M059J (cell line): ENCODE results near the gene U2AF1. TPM values are rescaled to one million over a fixed set of nuclear protein-coding genes. Genes with fewer than 3 reads are reported as not detected.
"Not testable (repeated sequence)": the region's sequence is repeated elsewhere in the genome, so short reads cannot be mapped to it uniquely, and the experiment has no call there.

ENCODE experiments used
- DNase-seq: peaks from one replicate; pipeline ENCODE4 v3.0.0-alpha.2; 2012; ENCODE audit warnings: low read depth
- total RNA-seq: library from RNA; depleted of rRNA; stranded (reverse); fragments of >200 nt; shearing (Covaris generic); gene quantifications from 2 replicates; pipeline ENCODE4 v1.2.3, GENCODE V29; 2014

The U2AF1 gene
- total RNA-seq, 1 experiment from 2014 or later = 33.9 TPM

DNA sequence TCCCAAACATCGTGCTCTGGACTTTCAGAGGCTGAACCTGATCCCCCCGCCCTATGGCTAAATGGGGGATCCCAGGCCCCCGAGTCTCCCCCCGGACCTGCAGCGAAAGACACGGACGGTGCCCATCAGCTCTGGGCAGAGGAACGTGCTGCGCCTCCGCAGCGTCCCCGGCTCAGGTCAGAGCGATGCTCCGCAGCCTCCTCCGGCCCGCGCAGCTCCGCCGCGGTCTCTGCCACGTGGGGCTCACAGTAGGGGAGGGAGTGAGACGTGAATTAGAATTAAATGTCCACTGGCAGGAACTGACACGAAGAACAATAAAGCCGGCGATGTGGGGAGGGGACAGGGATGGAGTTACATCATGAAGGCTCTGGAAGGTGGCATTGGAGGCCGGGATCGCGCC lies 30.7 kb downstream of the U2AF1 start:
- not testable (repeated sequence) for DNase-seq

DNA sequence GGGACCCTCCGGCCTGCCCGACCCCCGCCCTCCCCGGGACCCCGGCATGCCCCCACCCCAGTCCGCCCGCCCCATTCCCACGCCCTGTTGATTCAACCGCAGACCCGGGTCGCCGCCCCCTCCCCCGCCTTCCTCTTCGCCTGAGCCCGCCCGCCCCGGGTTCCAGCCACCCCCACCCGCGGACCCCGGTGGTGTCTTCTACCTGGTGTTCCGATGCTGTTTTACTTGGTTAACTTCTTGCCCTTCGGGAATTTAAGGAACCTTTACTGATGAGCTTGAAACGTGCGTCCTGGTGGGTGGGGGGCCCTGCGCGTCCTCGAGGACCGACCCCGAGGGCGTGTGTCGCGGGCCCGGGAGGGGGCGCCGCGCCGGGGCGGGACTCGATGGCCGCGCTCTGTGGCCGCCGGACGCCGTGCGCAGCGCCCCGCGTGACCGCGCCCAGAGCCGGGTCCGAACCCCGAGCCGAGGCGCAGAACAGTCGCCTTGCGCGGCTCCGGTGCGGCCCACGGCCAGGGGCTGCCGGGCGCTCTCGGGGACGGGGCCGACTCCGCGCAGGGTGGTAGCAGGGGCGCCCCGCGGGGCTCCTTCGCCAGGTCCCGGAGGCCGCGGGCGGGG lies 31.2 kb downstream of the U2AF1 start:
- DNase-seq = not testable (repeated sequence)

GRCh38 chr21:43075170-43076022 lies 32.0 kb downstream of the U2AF1 start, which contains the start of gene CBS:
TSS of gene CBS (minus strand) at chr21:43075835. CDS start at chr21:43072193, 3,642 bp downstream.
- DNase-seq = not testable (repeated sequence)

DNA sequence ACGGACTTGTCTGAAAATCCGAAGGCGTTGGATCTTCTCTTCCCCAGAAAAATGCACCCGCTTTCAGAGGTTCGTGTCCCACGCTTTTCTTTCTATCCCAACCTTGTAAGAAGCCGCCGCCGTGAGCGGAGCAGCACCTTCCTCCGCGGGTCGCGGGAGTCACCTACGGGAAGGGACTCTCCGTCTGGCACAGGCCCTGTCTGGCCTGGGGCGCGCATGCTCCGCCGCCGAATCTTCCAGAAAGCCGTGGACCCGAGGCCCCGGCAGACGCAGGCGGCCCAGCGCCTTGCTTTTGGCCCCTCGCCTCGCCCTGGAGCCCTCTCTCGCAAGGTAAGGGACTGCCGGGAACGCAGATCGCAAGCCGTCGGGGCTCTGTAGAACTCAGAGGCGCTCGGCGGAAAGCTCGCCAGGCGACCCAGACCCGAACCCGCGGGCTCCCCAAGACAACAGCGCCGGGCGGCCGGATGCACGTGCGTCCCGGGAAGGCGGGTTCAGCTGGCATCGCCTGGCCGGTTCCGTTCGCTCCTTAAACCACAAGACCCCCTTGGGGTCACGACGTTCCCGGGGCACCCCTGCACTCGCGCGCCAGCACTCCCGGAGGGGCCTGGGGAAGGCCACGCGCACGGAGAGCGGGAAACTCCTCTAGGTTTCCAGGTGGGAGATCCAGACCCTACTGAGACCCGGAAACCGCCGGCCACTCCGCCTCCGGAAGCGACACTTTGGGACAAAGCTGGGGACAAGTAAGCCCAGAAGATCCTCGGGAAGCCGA lies 32.8 kb downstream of the U2AF1 start:
- DNase-seq = not testable (repeated sequence)

DNA sequence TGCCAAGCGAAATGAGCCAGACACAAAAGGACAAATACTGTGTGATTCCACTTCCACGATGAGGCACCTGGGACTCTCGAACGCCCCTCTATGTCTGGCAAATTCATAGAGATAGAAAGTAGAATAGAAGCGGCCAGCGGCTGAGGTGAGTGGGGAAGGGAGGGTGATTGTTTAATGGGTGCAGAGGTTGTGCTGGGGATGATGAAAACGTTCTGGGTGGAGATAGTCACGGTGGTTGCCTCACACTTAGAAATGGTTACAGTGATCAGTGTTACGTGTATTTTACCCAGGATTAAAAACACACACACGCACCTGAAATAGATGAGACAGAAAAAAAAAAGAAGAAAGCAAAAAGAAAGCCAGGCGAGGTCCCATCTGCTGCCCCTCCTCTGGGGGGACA lies 34.6 kb downstream of the U2AF1 start:
- not testable (repeated sequence) for DNase-seq

DNA sequence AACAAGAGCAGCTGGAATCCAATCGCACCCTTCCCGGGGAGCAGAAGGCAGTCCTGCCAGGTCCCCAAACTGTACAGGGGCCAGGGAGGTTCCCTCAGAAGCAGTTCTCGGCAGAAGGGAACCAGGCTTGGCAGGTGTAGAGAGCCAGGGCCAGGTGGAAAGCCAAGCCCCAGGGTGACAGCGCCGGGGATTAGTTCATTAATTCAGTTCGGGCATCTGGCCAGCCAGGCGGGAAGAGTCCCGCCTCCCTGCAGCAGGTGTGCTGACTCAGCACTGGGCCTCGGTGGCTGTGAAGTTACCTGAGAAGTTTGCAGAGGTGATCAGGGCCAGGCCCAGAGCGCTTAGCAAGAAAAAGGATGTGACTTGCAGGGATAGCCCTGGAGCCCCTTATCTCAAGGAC lies 37.7 kb downstream of the U2AF1 start:
- not testable (repeated sequence) for DNase-seq

GRCh38 chr21:43068065-43068464 lies 39.3 kb downstream of the U2AF1 start:
- DNase-seq = not testable (repeated sequence)

- DNase-seq = not testable (repeated sequence)
These were observed 40.7 kb downstream of the U2AF1 start for GRCh38 chr21:43066690-43067089.

DNA sequence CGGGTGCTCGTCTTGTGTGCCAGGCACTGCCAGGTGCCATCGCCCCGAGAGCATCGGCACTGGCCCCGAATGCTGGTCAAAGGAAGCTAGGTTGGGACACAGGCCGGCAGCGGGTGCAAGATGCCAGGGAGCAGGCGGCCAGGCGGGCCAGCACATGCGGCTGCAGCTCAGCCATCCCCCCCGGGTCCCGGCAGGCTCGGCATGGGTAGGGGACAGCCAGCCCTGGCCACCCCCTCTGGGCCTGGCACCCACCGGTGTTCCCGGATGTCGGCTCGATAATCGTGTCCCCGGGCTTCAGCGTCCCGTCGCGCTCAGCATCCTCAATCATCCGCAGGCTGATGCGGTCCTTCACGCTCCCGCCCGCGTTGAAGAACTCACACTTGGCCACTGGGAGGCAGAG lies 41.4 kb downstream of the U2AF1 start:
- not testable (repeated sequence) for DNase-seq

- not testable (repeated sequence) for DNase-seq
These were observed 43.0 kb downstream of the U2AF1 start for GRCh38 chr21:43064265-43064917.

- DNase-seq = not testable (repeated sequence)
These were observed 44.3 kb downstream of the U2AF1 start for GRCh38 chr21:43062955-43063664.

DNA sequence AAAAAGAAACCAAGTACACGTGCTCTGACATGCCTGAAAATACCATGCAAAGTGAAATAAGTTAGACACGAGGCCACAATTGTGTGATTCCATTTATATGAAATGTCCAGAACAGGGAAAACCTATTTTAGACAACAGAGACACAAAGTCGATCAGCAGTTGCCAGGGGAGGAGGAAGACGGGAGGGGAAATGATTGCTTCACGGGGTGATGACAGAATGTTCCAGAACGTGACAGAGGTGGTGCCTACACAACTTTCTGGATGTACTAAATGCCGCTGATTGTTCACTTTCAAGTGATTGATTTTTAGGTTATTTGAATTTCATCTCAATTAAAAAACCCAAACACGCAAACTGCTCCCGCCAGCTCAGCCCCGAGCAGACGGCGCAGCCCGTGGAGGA lies 54.3 kb downstream of the U2AF1 start:
- DNase-seq = not testable (repeated sequence)

DNA sequence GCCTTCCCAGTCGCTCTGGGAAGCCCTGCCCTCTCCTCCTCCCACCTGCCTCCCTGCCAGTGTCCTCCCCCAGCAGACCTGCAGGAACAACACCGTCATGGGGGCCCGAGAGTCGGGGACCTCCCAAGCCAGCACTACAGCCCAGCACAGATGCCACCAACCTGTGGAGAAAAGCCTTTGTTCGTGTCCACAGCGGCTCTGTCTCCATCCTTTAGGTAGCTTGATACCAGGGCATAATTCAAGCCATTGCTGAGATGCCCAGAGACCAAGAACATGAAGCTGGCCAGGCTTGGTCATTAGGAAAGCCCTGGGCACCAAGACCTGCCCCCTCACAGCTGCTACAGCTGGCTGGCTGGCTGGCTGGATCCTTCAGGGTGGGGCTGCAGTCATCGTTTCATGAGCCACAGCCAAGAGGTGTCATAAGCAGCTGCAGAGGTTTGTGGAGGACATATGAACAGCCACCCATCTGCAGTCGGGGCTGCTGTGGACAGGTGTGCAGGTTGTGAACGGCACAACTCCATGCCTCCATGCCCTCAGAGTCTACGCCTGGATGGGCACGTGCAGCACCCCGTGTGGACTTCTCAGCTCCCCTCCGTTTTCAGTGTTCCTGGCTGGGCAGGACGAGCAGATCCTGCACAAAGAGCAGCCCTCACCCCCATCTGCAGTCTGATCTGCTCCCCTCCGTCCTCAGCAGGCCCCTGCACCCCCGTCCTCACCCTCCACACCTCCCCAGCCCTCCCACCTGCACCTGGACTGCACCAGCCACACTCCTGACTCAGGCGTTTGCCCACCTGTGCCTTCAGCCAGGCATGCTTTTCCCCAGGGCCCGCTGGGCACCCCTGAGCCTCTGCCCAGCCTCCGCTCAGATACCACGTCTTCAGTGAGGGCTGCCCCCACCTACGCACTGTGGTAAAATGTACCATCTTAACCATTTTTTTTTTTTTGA lies 61.2 kb downstream of the U2AF1 start:
- DNase-seq = not testable (repeated sequence)

GRCh38 chr21:43045165-43045875 lies 62.0 kb downstream of the U2AF1 start:
- DNase-seq = not testable (repeated sequence)

- not testable (repeated sequence) for DNase-seq
These were observed 62.8 kb downstream of the U2AF1 start for GRCh38 chr21:43044547-43044946.

DNA sequence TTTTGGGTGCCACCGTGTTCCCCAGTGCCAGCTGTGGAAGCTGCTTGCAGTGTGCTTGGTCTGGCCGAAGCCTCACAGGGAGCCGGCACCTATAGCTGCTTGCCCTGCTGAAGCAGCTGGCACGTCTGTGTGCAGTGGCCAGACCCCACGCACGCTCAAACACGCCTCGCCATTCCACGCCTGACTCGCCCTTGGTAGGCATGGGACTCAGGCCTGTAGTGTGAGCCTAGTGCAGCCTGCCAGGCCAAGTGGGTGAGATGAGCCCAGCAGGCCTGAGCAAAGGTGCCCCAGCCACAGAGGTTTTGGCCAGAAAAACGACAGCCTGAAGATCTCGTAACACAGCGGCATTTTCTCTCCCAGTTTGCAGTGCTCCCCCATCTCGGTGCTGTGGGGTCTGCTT lies 64.1 kb downstream of the U2AF1 start:
- DNase-seq = not testable (repeated sequence)
